ENCODE results near the gene TFR2. TPM values are rescaled to one million over a fixed set of nuclear protein-coding genes. Genes with fewer than 3 reads are reported as not detected.

The TFR2 gene
- total and polyA plus RNA-seq, 12 donors: 0.20 to 0.58 (median 0.49) TPM; not detected in 7

GRCh38 chr7:100603726-100604027 is 37.7 kb downstream of the TFR2 start:
- H3K36me3 ChIP-seq: peaks cover 0 to 12% (median 0%) of the 10 kb centered on the region in 9 donors
- ATAC-seq (peak in 3 of 8 donors; percentile 0 to 1 (median 0)), DNase-seq (no peak)
- 17 to 18% methylated on average over 10 of the region's 10 CpGs for WGBS, 2 donors
- TF ChIP-seq CTCF (IDR thresholded peaks at IDR 0.05): no peak
- peak overlapping the region; percentile 35 to 88 (median 79) for H3K27ac ChIP-seq
- intact Hi-C loops (cut with DNase I): loop anchor here in 4 of 10 donors (2.0 to 10.0 kb wide), 4 partner anchors 17 to 91 kb away; partner anchors contain the start of genes FBXO24 (in 2 of the 4), GIGYF1 (in 2 of the 4) and LRCH4 (in 2 of the 4)
- no peaks in the 10 kb centered on the region for H3K9me3 ChIP-seq
- H3K4me1 ChIP-seq: peaks cover 0 to 36% (median 23%) of the 10 kb centered on the region in 9 donors
- H3K27me3 ChIP-seq: peaks cover 0 to 11% (median 0%) of the 10 kb centered on the region in 7 donors
- H3K4me3 ChIP-seq: peak overlapping the region in 9 of 10 donors; percentile 45 to 86 (median 77)

- H3K27ac ChIP-seq: peak overlapping the region; percentile 35 to 88 (median 79)
- no peak for TF ChIP-seq CTCF (IDR thresholded peaks at IDR 0.05)
- peak overlapping the region in 9 of 10 donors; percentile 45 to 86 (median 77) for H3K4me3 ChIP-seq
- H3K9me3 ChIP-seq: no peaks in the 10 kb centered on the region
- ATAC-seq (peak; percentile 41 to 70 (median 58)), DNase-seq (peak; percentile 72 to 73)
- peaks cover 0 to 11% (median 0%) of the 10 kb centered on the region in 9 donors for H3K36me3 ChIP-seq
- peaks cover 0 to 36% (median 23%) of the 10 kb centered on the region in 9 donors for H3K4me1 ChIP-seq
- WGBS, 2 donors: 39 to 44% methylated on average over 21 of the region's 21 CpGs
- peaks cover 0 to 11% (median 0%) of the 10 kb centered on the region in 7 donors for H3K27me3 ChIP-seq
- intact Hi-C loops (cut with DNase I): loop anchor here in 3 of 10 donors (2.0 to 10.0 kb wide), 3 partner anchors 16 to 92 kb away; partner anchors contain the start of genes GIGYF1 (in 2 of the 3), FBXO24 (in 1 of the 3) and LRCH4 (in 1 of the 3)
These were observed 38.2 kb downstream of the TFR2 start for GRCh38 chr7:100602889-100603725.

GRCh38 chr7:100600730-100601038 is 40.7 kb downstream of the TFR2 start:
- Histone ChIP-seq H3K36me3 (no peaks in the 10 kb centered on the region), H3K4me3 (no peak overlapping the region), H3K4me1 (peaks cover 0 to 33% (median 18%) of the 10 kb centered on the region in 9 donors), H3K9me3 (no peaks in the 10 kb centered on the region), H3K27me3 (peaks cover 0 to 7% (median 0%) of the 10 kb centered on the region in 7 donors), H3K27ac (no peak overlapping the region)
- intact Hi-C loops (cut with DNase I): loop anchor here in 2 of 10 donors (2.0 to 10.0 kb wide), 3 partner anchors 68 to 94 kb away; partner anchors contain the start of gene GIGYF1 (in 2 of the 2)
- 79 to 89% methylated on average over 9 of the region's 9 CpGs for WGBS, 2 donors
- TF ChIP-seq CTCF (IDR thresholded peaks at IDR 0.05): no peak
- ATAC-seq (no peak), DNase-seq (no peak)

GRCh38 chr7:100599911-100600729 is 41.2 kb downstream of the TFR2 start:
- intact Hi-C loops (cut with DNase I): loop anchor here in 2 of 10 donors (2.0 to 10.0 kb wide), 3 partner anchors 69 to 95 kb away; partner anchors contain the start of gene GIGYF1 (in 2 of the 2)
- no peak for TF ChIP-seq CTCF (IDR thresholded peaks at IDR 0.05)
- no peaks in the 10 kb centered on the region for H3K36me3 ChIP-seq
- DNase-seq (no peak), ATAC-seq (no peak)
- H3K9me3 ChIP-seq: no peaks in the 10 kb centered on the region
- H3K27ac ChIP-seq: no peak overlapping the region
- WGBS, 2 donors: 72 to 76% methylated on average over 18 of the region's 18 CpGs
- H3K4me1 ChIP-seq: peaks cover 0 to 27% (median 13%) of the 10 kb centered on the region in 9 donors
- peaks cover 0 to 1% (median 0%) of the 10 kb centered on the region in 7 donors for H3K27me3 ChIP-seq
- no peak overlapping the region for H3K4me3 ChIP-seq

Data from heart right ventricle (tissue), 16 donors.